Measurements from ENCODE around the gene ARHGEF11.

DNA sequence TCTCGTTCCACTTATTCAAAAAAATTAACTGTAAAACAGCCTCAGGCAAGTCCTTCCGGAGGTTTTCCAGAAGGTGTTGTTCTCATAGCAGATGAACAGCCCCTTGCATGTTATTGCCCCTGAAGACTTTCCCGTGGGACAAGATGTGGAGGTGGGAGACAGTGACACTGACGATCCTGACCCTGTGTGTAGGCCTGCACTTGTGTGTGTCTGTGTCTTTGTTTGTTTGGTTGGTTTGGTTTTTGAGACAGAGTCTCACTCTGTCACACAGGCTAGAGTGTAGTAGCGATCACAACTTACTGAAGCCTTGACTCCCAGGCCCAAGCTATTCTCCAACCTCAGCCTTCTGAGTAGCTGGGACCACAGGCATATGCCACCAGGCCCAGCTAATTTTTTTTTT is 41.5 kb upstream of the ARHGEF11 start:
- TF ChIP-seq ZBTB21 (CRISPR knock-in tag; IDR thresholded peaks at IDR 0.05; ENCODE audit: borderline replicate concordance) (no peak), FOXK1 (CRISPR knock-in tag; IDR thresholded peaks at IDR 0.05) (no peak)
